ENCODE data around the gene ANKRD28.
"Not testable (repeated sequence)": the region's sequence is repeated elsewhere in the genome, so short reads cannot be mapped to it uniquely, and the experiment has no call there.

ANKRD28 gene

GRCh38 chr3:15769256-15769915, 28.4 kb downstream of the ANKRD28 start:
- no peak for DNase-seq
- peaks cover 26% of the 10 kb centered on the region for H3K36me3 Mint-ChIP-seq (ENCODE audit: low read depth)
- H3K4me1 Mint-ChIP-seq (ENCODE audit: low read depth) = peaks cover 49% of the 10 kb centered on the region
- no peaks in the 10 kb centered on the region for H3K9me3 Mint-ChIP-seq
- H3K27me3 Mint-ChIP-seq = no peaks in the 10 kb centered on the region
- H3K4me3 Mint-ChIP-seq = no peak overlapping the region
- peak overlapping the region; percentile 61 for H3K27ac Mint-ChIP-seq

GRCh38 chr3:15768421-15769255, 29.1 kb downstream of the ANKRD28 start:
- H3K4me1 Mint-ChIP-seq (ENCODE audit: low read depth) = peaks cover 44% of the 10 kb centered on the region
- H3K36me3 Mint-ChIP-seq (ENCODE audit: low read depth) = peaks cover 27% of the 10 kb centered on the region
- no peak for DNase-seq
- no peaks in the 10 kb centered on the region for H3K27me3 Mint-ChIP-seq
- peak overlapping the region; percentile 61 for H3K27ac Mint-ChIP-seq
- H3K9me3 Mint-ChIP-seq = no peaks in the 10 kb centered on the region
- H3K4me3 Mint-ChIP-seq = no peak overlapping the region

DNA sequence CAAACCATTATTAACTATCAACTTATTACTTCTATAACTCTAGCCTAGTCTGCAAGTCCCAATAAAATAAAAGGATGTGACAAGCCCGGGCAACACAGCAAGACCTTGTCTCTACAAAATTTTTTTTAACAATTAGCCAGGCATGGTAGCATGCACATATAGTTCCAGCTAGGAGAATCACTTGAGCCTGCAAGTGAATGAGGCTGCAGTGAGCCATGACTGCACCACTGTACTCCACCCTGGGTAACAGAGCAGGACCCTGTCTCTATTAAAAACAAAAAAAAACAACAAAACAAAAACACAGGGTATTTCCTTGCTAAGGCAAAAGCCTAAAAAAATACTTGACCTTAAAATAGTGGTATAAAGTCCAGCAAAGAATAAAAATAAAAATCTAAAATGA, 31.4 kb downstream of the ANKRD28 start:
- Mint-ChIP-seq H3K9me3 (no peaks in the 10 kb centered on the region), H3K27ac (no peak overlapping the region), H3K36me3 (ENCODE audit: low read depth) (peaks cover 35% of the 10 kb centered on the region), H3K4me3 (no peak overlapping the region), H3K27me3 (no peaks in the 10 kb centered on the region), H3K4me1 (ENCODE audit: low read depth) (peaks cover 27% of the 10 kb centered on the region)
- DNase-seq = no peak

DNA sequence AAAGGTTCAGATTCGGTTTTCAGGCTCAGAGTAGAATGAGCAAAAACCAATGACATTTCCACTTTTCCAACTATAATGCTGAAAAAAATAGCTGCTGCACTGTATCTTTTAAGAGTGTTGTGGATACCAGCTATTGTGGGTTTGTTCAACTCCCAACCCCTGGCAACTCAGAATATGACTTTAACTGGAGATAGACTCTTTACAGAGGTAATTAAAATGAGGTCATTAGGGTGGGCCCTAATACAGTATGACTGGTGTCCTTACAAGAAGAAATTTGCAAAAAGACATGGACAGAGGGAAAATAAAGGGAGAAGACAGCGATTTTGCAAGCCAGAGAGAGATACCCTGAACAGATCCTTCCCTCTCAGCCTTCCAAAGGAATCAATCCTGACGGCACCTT, 39.5 kb downstream of the ANKRD28 start:
- Mint-ChIP-seq H3K4me1 (ENCODE audit: low read depth) (peaks cover 10% of the 10 kb centered on the region), H3K4me3 (no peak overlapping the region), H3K27me3 (no peaks in the 10 kb centered on the region), H3K9me3 (no peaks in the 10 kb centered on the region), H3K27ac (no peak overlapping the region), H3K36me3 (ENCODE audit: low read depth) (peaks cover 58% of the 10 kb centered on the region)
- no peak for DNase-seq

DNA sequence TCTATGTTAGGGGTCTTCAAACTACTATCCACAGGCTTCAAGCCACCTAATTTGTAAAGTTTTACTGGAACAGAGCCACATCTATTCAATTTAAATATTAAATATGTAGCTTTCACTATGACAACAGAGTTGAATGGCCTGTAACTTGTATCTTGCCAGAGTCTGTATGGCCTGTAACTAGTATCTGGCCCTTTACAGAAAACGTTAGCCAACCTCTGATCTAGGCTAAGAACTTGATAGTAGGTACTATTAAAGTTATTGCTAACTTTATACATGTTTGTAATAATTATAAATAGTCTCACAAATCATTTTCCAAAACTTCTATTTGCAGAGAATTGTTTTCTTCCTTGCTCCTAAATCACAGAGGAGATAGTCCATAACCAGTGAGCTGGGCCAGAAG, 40.0 kb downstream of the ANKRD28 start:
- H3K27ac Mint-ChIP-seq = no peak overlapping the region
- no peak overlapping the region for H3K4me3 Mint-ChIP-seq
- H3K9me3 Mint-ChIP-seq = no peaks in the 10 kb centered on the region
- no peaks in the 10 kb centered on the region for H3K27me3 Mint-ChIP-seq
- H3K4me1 Mint-ChIP-seq (ENCODE audit: low read depth) = peaks cover 10% of the 10 kb centered on the region
- DNase-seq = no peak
- H3K36me3 Mint-ChIP-seq (ENCODE audit: low read depth) = peaks cover 56% of the 10 kb centered on the region

- no peak overlapping the region for H3K4me3 Mint-ChIP-seq
- H3K27ac Mint-ChIP-seq = no peak overlapping the region
- H3K4me1 Mint-ChIP-seq (ENCODE audit: low read depth) = peaks cover 10% of the 10 kb centered on the region
- no peaks in the 10 kb centered on the region for H3K27me3 Mint-ChIP-seq
- H3K9me3 Mint-ChIP-seq = no peaks in the 10 kb centered on the region
- DNase-seq = no peak
- peaks cover 55% of the 10 kb centered on the region for H3K36me3 Mint-ChIP-seq (ENCODE audit: low read depth)
Measured at GRCh38 chr3:15756505-15756904, 41.3 kb downstream of the ANKRD28 start.

GRCh38 chr3:15755780-15756179, 42.0 kb downstream of the ANKRD28 start:
- Mint-ChIP-seq H3K27me3 (no peaks in the 10 kb centered on the region), H3K27ac (no peak overlapping the region), H3K36me3 (ENCODE audit: low read depth) (peaks cover 59% of the 10 kb centered on the region), H3K4me1 (ENCODE audit: low read depth) (peaks cover 10% of the 10 kb centered on the region), H3K9me3 (no peaks in the 10 kb centered on the region), H3K4me3 (no peak overlapping the region)
- DNase-seq = no peak

- Mint-ChIP-seq H3K36me3 (ENCODE audit: low read depth) (peaks cover 60% of the 10 kb centered on the region), H3K27ac (no peak overlapping the region), H3K27me3 (no peaks in the 10 kb centered on the region), H3K4me3 (no peak overlapping the region), H3K4me1 (ENCODE audit: low read depth) (peaks cover 10% of the 10 kb centered on the region), H3K9me3 (no peaks in the 10 kb centered on the region)
- DNase-seq = no peak
Measured at GRCh38 chr3:15755181-15755580, 42.6 kb downstream of the ANKRD28 start.

DNA sequence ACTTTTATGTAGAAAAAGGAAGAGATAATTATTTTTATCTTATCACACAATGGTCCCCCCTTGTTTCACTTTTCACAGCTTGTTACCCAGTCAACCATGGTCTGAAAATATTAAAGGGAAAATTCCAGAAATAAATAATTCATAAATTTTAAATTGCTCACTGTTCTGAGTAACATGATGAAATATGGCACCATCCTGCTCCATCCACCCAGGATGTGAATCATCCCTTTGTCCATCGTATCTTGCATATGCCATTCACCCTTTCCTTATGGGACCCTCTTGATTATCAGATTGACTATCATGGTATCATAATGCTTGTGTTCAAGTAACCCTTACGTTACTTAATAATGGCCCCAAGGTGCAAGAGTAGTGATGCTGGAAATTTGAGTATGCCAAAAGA, 43.7 kb downstream of the ANKRD28 start:
- Mint-ChIP-seq H3K36me3 (ENCODE audit: low read depth) (peaks cover 61% of the 10 kb centered on the region), H3K4me1 (ENCODE audit: low read depth) (peaks cover 13% of the 10 kb centered on the region)
- DNase-seq = no peak

DNA sequence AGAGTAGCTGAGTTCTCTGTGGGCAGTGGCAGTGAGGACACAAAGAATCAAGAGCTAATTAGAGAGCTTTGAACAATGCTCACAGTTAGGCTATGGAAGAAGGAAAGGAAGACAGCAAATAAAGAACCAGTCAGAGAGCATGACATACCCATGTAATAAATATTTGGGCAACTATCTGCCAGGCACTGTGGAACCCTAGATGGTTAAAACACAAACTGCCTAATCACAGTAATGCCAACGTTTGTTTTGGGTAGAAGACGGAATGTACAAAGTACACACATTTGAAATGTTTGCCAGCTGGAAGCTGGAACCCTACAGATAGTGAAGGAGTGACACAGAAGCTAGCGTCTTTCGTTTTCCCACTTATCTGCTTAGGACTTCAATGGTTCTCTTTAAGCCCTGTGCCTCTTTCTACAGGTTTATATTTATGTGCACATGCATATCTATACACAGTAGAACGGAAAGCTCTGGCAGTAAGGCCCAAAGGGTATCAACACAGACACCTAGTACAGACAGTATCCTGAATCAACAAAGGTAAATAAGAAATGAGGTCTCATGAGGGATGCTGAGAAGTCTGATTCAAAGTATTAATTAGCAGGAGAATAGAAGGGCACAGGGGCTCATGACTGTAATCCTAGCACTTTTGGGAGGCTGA, 44.6 kb downstream of the ANKRD28 start:
- Mint-ChIP-seq H3K27ac (no peak overlapping the region), H3K9me3 (peaks cover 2% of the 10 kb centered on the region), H3K27me3 (no peaks in the 10 kb centered on the region), H3K4me3 (no peak overlapping the region), H3K4me1 (ENCODE audit: low read depth) (peaks cover 17% of the 10 kb centered on the region), H3K36me3 (ENCODE audit: low read depth) (peaks cover 61% of the 10 kb centered on the region)
- no peak for DNase-seq

More for the DNA sequence above, 43.7 kb downstream of the ANKRD28 start:
- Mint-ChIP-seq H3K27ac (no peak overlapping the region), H3K4me3 (no peak overlapping the region), H3K9me3 (no peaks in the 10 kb centered on the region), H3K27me3 (no peaks in the 10 kb centered on the region)

DNA sequence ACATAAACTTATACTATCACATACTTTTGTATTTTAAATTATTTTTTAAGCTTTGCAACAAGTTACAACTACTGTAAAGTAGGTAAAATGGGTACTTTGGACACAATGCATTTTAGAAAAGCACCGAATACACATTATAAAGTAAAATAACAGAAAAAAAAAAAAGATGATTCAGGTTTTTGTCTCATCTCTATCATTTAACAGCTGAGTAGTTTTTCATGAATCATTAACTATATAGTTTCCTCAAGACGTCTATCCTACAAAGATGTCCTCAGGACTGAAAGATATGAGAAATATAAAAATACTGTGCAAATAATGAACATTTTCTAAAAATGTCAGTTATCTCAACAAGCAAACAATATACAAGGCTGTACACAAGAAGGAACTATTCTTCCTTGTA, 46.9 kb downstream of the ANKRD28 start:
- H3K27me3 Mint-ChIP-seq = no peaks in the 10 kb centered on the region
- H3K9me3 Mint-ChIP-seq = peaks cover 5% of the 10 kb centered on the region
- H3K36me3 Mint-ChIP-seq (ENCODE audit: low read depth) = peaks cover 70% of the 10 kb centered on the region

GRCh38 chr3:15750143-15750542, 47.6 kb downstream of the ANKRD28 start:
- Mint-ChIP-seq H3K4me1 (ENCODE audit: low read depth) (peaks cover 46% of the 10 kb centered on the region), H3K9me3 (peaks cover 12% of the 10 kb centered on the region), H3K27me3 (no peaks in the 10 kb centered on the region), H3K4me3 (no peak overlapping the region), H3K36me3 (ENCODE audit: low read depth) (peaks cover 73% of the 10 kb centered on the region), H3K27ac (no peak overlapping the region)
- DNase-seq = no peak

More for the DNA sequence above, 46.9 kb downstream of the ANKRD28 start:
- DNase-seq = no peak
- Mint-ChIP-seq H3K4me1 (ENCODE audit: low read depth) (peaks cover 38% of the 10 kb centered on the region), H3K4me3 (no peak overlapping the region), H3K27ac (no peak overlapping the region)

DNA sequence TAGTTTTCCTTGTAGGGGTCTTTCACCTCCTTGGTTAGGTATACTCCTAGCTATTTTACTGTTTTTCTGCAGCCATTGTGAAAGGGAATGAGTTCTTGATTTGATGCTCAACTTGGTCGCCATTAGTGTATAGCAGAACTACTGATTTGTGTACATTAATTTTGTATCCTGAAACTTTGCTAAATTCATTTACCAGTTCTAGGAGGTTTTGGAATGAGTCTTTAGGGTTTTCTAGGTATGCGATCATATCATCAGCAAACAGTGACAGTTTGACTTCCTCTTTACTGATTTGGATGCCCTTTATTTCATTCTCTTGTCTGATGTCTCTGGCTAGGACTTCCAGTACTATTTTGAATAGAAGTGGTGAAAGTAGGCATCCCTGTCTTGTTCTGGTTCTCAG, 51.9 kb downstream of the ANKRD28 start:
- not testable (repeated sequence) for H3K27me3 Mint-ChIP-seq, H3K4me3 Mint-ChIP-seq, DNase-seq
- H3K9me3 Mint-ChIP-seq = peaks cover 23% of the 10 kb centered on the region
- H3K36me3 Mint-ChIP-seq (ENCODE audit: low read depth) = peaks cover 71% of the 10 kb centered on the region
- H3K27ac Mint-ChIP-seq = peak overlapping the region; percentile 74
- H3K4me1 Mint-ChIP-seq (ENCODE audit: low read depth) = peaks cover 46% of the 10 kb centered on the region

- no peaks in the 10 kb centered on the region for H3K27me3 Mint-ChIP-seq
- H3K9me3 Mint-ChIP-seq = peaks cover 36% of the 10 kb centered on the region
- peaks cover 41% of the 10 kb centered on the region for H3K4me1 Mint-ChIP-seq (ENCODE audit: low read depth)
- peaks cover 69% of the 10 kb centered on the region for H3K36me3 Mint-ChIP-seq (ENCODE audit: low read depth)
- H3K4me3 Mint-ChIP-seq = no peak overlapping the region
- DNase-seq = no peak
- H3K27ac Mint-ChIP-seq = no peak overlapping the region
Measured at GRCh38 chr3:15744176-15744575, 53.6 kb downstream of the ANKRD28 start.

DNA sequence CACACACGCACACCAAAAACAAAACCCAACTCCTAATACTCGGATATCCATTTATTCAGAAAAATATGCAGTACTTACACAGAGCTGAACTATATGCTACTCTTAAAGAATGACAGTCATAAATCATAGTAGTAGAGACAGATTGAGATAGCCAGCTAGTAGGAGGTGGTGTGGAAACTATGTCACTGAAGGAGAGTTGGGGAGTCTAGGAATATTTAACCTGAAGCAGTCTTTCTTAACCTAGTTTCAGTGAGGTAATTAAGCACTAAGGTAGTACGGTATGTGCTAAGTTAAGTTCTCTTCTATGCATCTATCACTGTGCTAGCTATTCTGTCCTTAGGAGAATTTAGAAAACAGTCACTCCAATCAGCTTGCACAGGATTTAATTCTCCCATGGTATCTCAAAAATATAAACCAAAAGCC, 54.2 kb downstream of the ANKRD28 start:
- no peaks in the 10 kb centered on the region for H3K27me3 Mint-ChIP-seq
- DNase-seq = no peak
- H3K4me3 Mint-ChIP-seq = no peak overlapping the region
- peaks cover 42% of the 10 kb centered on the region for H3K9me3 Mint-ChIP-seq
- no peak overlapping the region for H3K27ac Mint-ChIP-seq
- peaks cover 41% of the 10 kb centered on the region for H3K4me1 Mint-ChIP-seq (ENCODE audit: low read depth)
- H3K36me3 Mint-ChIP-seq (ENCODE audit: low read depth) = peaks cover 72% of the 10 kb centered on the region

Data from activated T-cell treated with anti-CD3 and anti-CD28 coated beads, Interleukin-2, amount 50 U/mL, for 24 hours (primary cell).